Kidney epithelial cell (primary cell): ENCODE results near the gene TMEM135. TPM values are rescaled to one million over a fixed set of nuclear protein-coding genes. Genes with fewer than 3 reads are reported as not detected.

Source experiments
- DNase-seq: peaks from one replicate; pipeline ENCODE4 v3.0.0-alpha.2; 2010; ENCODE audit warnings: low read depth
- H3K27me3 ChIP-seq: 2 replicates; pipeline ENCODE4 v1.6.0; 2011; ENCODE audit warnings: low read length; ENCODE audit not compliant: control insufficient read depth, insufficient read depth
- H3K36me3 ChIP-seq: 2 replicates; pipeline ENCODE4 v1.5.1; 2011; ENCODE audit warnings: low read length; ENCODE audit not compliant: control insufficient read depth, insufficient read depth
- H3K4me3 ChIP-seq: 2 replicates; pipeline ENCODE4 v1.5.1; 2011; ENCODE audit warnings: low read depth, mild to moderate bottlenecking, control low read depth, low read length
- CTCF ChIP-seq: IDR thresholded peaks from 2 replicates; pipeline ENCODE4 v1.5.1; 2011; ENCODE audit warnings: mild to moderate bottlenecking, moderate library complexity, low read length, control low read depth, inconsistent platforms; ENCODE audit not compliant: insufficient read depth, poor library complexity, severe bottlenecking
- total RNA-seq: library from RNA; depleted of rRNA; stranded (reverse); fragments of >200 nt; gene quantifications from 2 replicates; pipeline ENCODE4 v1.2.3, GENCODE V29; 2015

TMEM135 gene
- total RNA-seq, 1 donor from 2014 or later, result 14.5 TPM

GRCh38 chr11:87213444-87213843 is 175.7 kb downstream of the TMEM135 start:
- Histone ChIP-seq H3K27me3 (no peaks in the 10 kb centered on the region), H3K4me3 (no peak overlapping the region), H3K36me3 (no peaks in the 10 kb centered on the region)
- no peak for TF ChIP-seq CTCF
- DNase-seq, result no peak

GRCh38 chr11:87215236-87215635 is 177.5 kb downstream of the TMEM135 start:
- H3K4me3 ChIP-seq, result no peak overlapping the region
- no peaks in the 10 kb centered on the region for H3K27me3 ChIP-seq
- no peaks in the 10 kb centered on the region for H3K36me3 ChIP-seq
- DNase-seq, result no peak
- TF ChIP-seq CTCF, result no peak

- DNase-seq, result no peak
- TF ChIP-seq CTCF, result no peak
- no peak overlapping the region for H3K4me3 ChIP-seq
- no peaks in the 10 kb centered on the region for H3K36me3 ChIP-seq
- H3K27me3 ChIP-seq, result no peaks in the 10 kb centered on the region
Observed at GRCh38 chr11:87219266-87219665, 181.5 kb downstream of the TMEM135 start.

- no peaks in the 10 kb centered on the region for H3K36me3 ChIP-seq
- no peak for DNase-seq
- H3K4me3 ChIP-seq, result no peak overlapping the region
- H3K27me3 ChIP-seq, result no peaks in the 10 kb centered on the region
- no peak for TF ChIP-seq CTCF
Observed at GRCh38 chr11:87223816-87224215, 186.1 kb downstream of the TMEM135 start.

- no peak overlapping the region for H3K4me3 ChIP-seq
- TF ChIP-seq CTCF, result no peak
- H3K36me3 ChIP-seq, result no peaks in the 10 kb centered on the region
- DNase-seq, result no peak
- H3K27me3 ChIP-seq, result no peaks in the 10 kb centered on the region
Observed at GRCh38 chr11:87224486-87224885, 186.8 kb downstream of the TMEM135 start.

GRCh38 chr11:87228820-87229219 is 191.1 kb downstream of the TMEM135 start:
- H3K4me3 ChIP-seq, result no peak overlapping the region
- no peaks in the 10 kb centered on the region for H3K27me3 ChIP-seq
- no peaks in the 10 kb centered on the region for H3K36me3 ChIP-seq
- no peak for DNase-seq
- TF ChIP-seq CTCF, result no peak
